Mesenchymal stem cell (in vitro differentiated cells and primary cell): Measurements from ENCODE around the gene ECE1.
"Not testable (repeated sequence)": the region's sequence is repeated elsewhere in the genome, so short reads cannot be mapped to it uniquely, and the experiment has no call there.

Experiments used
- DNase-seq: peaks from one replicate; pipeline ENCODE4 v3.0.0-alpha.2; 2013
- H2AFZ ChIP-seq: one replicate; pipeline ENCODE4 v1.6.1; 2013; ENCODE audit warnings: low read depth, mild to moderate bottlenecking, control low read depth, inconsistent platforms, low read length, moderate library complexity
- H2AK5ac ChIP-seq: 2 replicates; pipeline ENCODE4 v1.6.1; 2013; ENCODE audit warnings: low read length, moderate library complexity, mild to moderate bottlenecking, inconsistent platforms; ENCODE audit not compliant: severe bottlenecking
- H2BK120ac ChIP-seq: one replicate; pipeline ENCODE4 v1.6.1; 2013; ENCODE audit warnings: low read depth, mild to moderate bottlenecking, inconsistent platforms, low read length, moderate library complexity
- H2BK12ac ChIP-seq, 2 experiments: one replicate each; pipeline ENCODE4 v1.6.1; 2013; ENCODE audit warnings: inconsistent platforms in 2 of 2, low read length in 2 of 2, mild to moderate bottlenecking in 2 of 2, moderate library complexity in 2 of 2, control low read depth in 1 of 2
- H2BK15ac ChIP-seq: one replicate; pipeline ENCODE4 v1.6.1; 2013; ENCODE audit warnings: mild to moderate bottlenecking, low read depth, inconsistent platforms; ENCODE audit not compliant: poor library complexity, severe bottlenecking
- H2BK5ac ChIP-seq: 2 replicates; pipeline ENCODE4 v1.6.1; 2013; ENCODE audit warnings: low read depth, mild to moderate bottlenecking, low read length, control low read depth, inconsistent platforms; ENCODE audit not compliant: poor library complexity, severe bottlenecking
- H3K14ac ChIP-seq, 2 experiments: one replicate each; pipeline ENCODE4 v1.6.1; 2013; ENCODE audit warnings: inconsistent platforms in 2 of 2, low read length in 2 of 2, control low read depth in 1 of 2, mild to moderate bottlenecking in 1 of 2, moderate library complexity in 1 of 2
- H3K18ac ChIP-seq, 2 experiments: one replicate each; pipeline ENCODE4 v1.6.1; 2013; ENCODE audit warnings: inconsistent platforms in 2 of 2, low read length in 2 of 2, control low read depth in 1 of 2, low read depth in 1 of 2, mild to moderate bottlenecking in 1 of 2
- H3K23ac ChIP-seq, 2 experiments: one replicate each; pipeline ENCODE4 v1.6.1; 2013; ENCODE audit warnings: inconsistent platforms in 2 of 2, low read length in 2 of 2, mild to moderate bottlenecking in 2 of 2, moderate library complexity in 2 of 2, control low read depth in 1 of 2
- H3K27ac ChIP-seq: 2 replicates; pipeline ENCODE4 v1.5.1; 2013; ENCODE audit warnings: mild to moderate bottlenecking, moderate library complexity, low read length, control low read depth, inconsistent platforms; ENCODE audit not compliant: poor library complexity, severe bottlenecking
- H3K27me3 ChIP-seq, 2 experiments: 2 replicates each; pipeline versions ENCODE4 v1.6.1 to v1.7.0; 2013; ENCODE audit warnings: low read length in 2 of 2, mild to moderate bottlenecking in 2 of 2, moderate library complexity in 2 of 2, control low read depth in 1 of 2, inconsistent platforms in 1 of 2; ENCODE audit not compliant: control insufficient read depth in 1 of 2, insufficient read depth in 1 of 2
- H3K36me3 ChIP-seq, 2 experiments: 2 replicates each; pipeline versions ENCODE4 v1.6.1 to v1.7.0; 2013; ENCODE audit warnings: low read length in 2 of 2, control low read depth in 1 of 2, inconsistent platforms in 1 of 2, low read depth in 1 of 2, mild to moderate bottlenecking in 1 of 2; ENCODE audit not compliant: insufficient read depth in 2 of 2, control insufficient read depth in 1 of 2
- H3K4ac ChIP-seq, 2 experiments: one replicate each; pipeline ENCODE4 v1.6.1; 2013; ENCODE audit warnings: inconsistent platforms in 2 of 2, low read length in 2 of 2, mild to moderate bottlenecking in 2 of 2, moderate library complexity in 2 of 2, control low read depth in 1 of 2, low read depth in 1 of 2
- H3K4me1 ChIP-seq: 2 replicates; pipeline ENCODE4 v1.6.1; 2013; ENCODE audit warnings: low read depth, low read length, control low read depth; ENCODE audit not compliant: control insufficient read depth, insufficient read depth
- H3K4me2 ChIP-seq: 2 replicates; pipeline ENCODE4 v1.6.1; 2013; ENCODE audit warnings: low read length, mild to moderate bottlenecking, inconsistent platforms; ENCODE audit not compliant: poor library complexity, severe bottlenecking
- H3K4me3 ChIP-seq, 2 experiments: 2 replicates each; pipeline versions ENCODE4 v1.5.1 to v1.7.0; 2013; ENCODE audit warnings: low read length in 2 of 2, mild to moderate bottlenecking in 2 of 2, control low read depth in 1 of 2, low read depth in 1 of 2; ENCODE audit not compliant: insufficient read depth in 1 of 2
- H3K79me1 ChIP-seq: replicated peaks from 2 replicates; pipeline ENCODE4 v1.6.1; 2013; ENCODE audit warnings: mild to moderate bottlenecking, control low read depth, low read length, inconsistent platforms; ENCODE audit not compliant: poor library complexity, severe bottlenecking
- H3K9ac ChIP-seq: 2 replicates; pipeline ENCODE4 v1.7.0; 2013; ENCODE audit warnings: mild to moderate bottlenecking, low read length, moderate library complexity
- H3K9me3 ChIP-seq: 2 replicates; pipeline ENCODE4 v1.7.0; 2013; ENCODE audit warnings: mild to moderate bottlenecking, low read length; ENCODE audit not compliant: control insufficient read depth
- H4K8ac ChIP-seq: one replicate; pipeline ENCODE4 v1.6.1; 2013; ENCODE audit warnings: inconsistent platforms, mild to moderate bottlenecking, low read length, moderate library complexity
- H4K91ac ChIP-seq: one replicate; pipeline ENCODE4 v1.6.1; 2013; ENCODE audit warnings: mild to moderate bottlenecking, low read length, inconsistent platforms
- WGBS: methylation state at CpG from one replicate; pipeline ENCODE4 v1.1.7; 2013; ENCODE audit warnings: mixed read lengths; 5-methylcytosine and 5-hydroxymethylcytosine counted together

The ECE1 gene

DNA sequence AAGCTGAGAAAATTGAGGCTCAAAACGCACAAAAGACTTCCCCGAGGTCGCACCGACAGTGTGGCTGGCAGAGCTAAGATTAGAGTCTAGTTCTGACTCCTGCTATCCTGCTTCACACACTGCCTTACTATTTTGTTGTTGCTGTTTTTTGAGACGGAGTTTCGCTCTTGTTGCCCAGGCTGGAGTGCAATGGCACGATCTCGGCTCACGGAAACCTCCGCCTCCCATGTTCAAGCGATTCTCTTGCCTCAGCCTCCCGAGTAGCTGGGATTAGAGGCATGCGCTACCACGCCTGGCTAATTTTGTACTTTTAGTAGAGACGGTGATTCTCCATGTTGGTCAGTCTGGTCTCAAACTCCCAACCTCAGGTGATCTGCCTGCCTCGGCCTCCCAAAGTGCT is 112.0 kb downstream of the ECE1 start:
- not testable (repeated sequence) for H2BK120ac ChIP-seq, H3K4me1 ChIP-seq, H2AFZ ChIP-seq, H3K14ac ChIP-seq, H3K27ac ChIP-seq, H3K23ac ChIP-seq, H3K4ac ChIP-seq, H3K9me3 ChIP-seq, H3K9ac ChIP-seq, H3K27me3 ChIP-seq, H2BK15ac ChIP-seq, H2BK12ac ChIP-seq, H3K79me1 ChIP-seq, H4K8ac ChIP-seq, H3K36me3 ChIP-seq, DNase-seq, H3K4me2 ChIP-seq, H4K91ac ChIP-seq, H2BK5ac ChIP-seq, H3K4me3 ChIP-seq, H2AK5ac ChIP-seq
- WGBS, result 98% methylated on average over 16 of the region's 16 CpGs
- H3K18ac ChIP-seq, result peak overlapping the region in 1 of 2 experiments; percentile 8

DNA sequence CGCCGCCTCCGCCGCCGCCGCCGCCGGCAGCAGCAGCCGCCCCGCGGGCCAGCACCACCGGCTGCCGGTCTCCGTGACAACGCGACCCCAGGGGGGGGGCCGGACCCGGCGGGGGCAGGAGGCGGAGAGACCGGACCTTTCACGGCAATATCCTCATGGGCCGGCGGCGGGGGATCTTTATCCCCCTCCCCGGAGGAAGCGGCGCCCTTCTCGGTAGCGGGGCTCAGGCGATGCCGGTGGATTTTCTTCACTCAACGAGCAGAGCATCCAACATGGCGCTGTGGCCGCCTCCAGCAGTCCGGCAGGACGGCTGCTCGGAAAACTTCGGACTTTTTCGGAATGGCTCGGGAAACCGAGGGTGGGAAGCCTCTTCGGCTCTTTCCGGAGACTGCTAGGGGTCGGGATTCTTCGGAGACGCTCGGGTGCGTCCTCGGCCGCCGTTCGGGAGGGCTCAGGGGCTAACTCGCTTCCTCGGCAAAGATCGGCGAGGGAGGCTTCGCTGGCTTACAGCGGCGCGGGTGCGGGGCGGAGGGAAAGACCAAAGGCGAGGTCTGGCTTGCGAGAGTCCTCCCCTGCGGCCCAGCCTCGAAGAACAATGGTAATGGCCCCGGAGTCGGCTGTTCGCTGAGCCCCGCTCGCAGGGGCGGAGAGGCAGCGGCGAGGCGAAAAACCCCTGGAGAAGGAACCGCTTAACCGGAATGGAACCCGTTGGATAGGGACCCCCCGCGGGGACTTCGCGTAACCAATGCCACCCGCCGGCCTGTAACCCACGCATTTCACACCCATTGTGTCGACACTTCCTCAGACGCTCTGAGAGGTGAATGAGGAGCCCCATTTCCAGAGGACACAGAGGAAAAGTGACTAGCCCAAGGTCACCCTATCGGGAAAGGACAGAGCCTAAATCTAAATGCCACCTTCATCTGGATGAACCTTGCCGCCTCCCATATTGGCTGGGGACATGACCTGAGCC is 113.4 kb downstream of the ECE1 start, which contains the start of gene EIF4G3:
TSS of gene EIF4G3 (minus strand) at position 312 of the 970 bp plus-strand sequence. CDS start 174,155 bp downstream, outside the sequence.
- H2AK5ac ChIP-seq, result peak within 1 kb of the TSS; percentile 41
- peak within 1 kb of the TSS; percentile 80 for H4K91ac ChIP-seq
- peak within 1 kb of the TSS; percentile 18 to 56 for H2BK12ac ChIP-seq
- peak within 1 kb of the TSS; percentile 47 for H2AFZ ChIP-seq
- H3K14ac ChIP-seq, result peak within 1 kb of the TSS; percentile 36 to 53
- DNase-seq, result peak; percentile 97
- H3K79me1 ChIP-seq, result no peaks in the 10 kb centered on the region
- H2BK5ac ChIP-seq, result peak within 1 kb of the TSS; percentile 100
- H3K23ac ChIP-seq, result peak within 1 kb of the TSS; percentile 96 to 98
- peak within 1 kb of the TSS; percentile 87 to 96 for H3K4ac ChIP-seq
- H3K18ac ChIP-seq, result peak within 1 kb of the TSS; percentile 94 to 97
- peak within 1 kb of the TSS; percentile 92 for H3K27ac ChIP-seq
- H3K27me3 ChIP-seq, result no peaks in the 10 kb centered on the region
- no peaks in the 10 kb centered on the region for H3K9me3 ChIP-seq
- H3K9ac ChIP-seq, result peak within 1 kb of the TSS; percentile 93
- 7% methylated on average over 74 of the region's 90 CpGs for WGBS
- peak within 1 kb of the TSS; percentile 98 for H4K8ac ChIP-seq
- H3K4me1 ChIP-seq, result peaks cover 10% of the 10 kb centered on the region
- peak within 1 kb of the TSS; percentile 97 for H2BK120ac ChIP-seq
- H3K4me3 ChIP-seq, result peak within 1 kb of the TSS; percentile 79 to 96
- peak within 1 kb of the TSS; percentile 92 for H2BK15ac ChIP-seq
- peak within 1 kb of the TSS; percentile 88 for H3K4me2 ChIP-seq
- peaks cover 4 to 5% of the 10 kb centered on the region in 2 experiments for H3K36me3 ChIP-seq

DNA sequence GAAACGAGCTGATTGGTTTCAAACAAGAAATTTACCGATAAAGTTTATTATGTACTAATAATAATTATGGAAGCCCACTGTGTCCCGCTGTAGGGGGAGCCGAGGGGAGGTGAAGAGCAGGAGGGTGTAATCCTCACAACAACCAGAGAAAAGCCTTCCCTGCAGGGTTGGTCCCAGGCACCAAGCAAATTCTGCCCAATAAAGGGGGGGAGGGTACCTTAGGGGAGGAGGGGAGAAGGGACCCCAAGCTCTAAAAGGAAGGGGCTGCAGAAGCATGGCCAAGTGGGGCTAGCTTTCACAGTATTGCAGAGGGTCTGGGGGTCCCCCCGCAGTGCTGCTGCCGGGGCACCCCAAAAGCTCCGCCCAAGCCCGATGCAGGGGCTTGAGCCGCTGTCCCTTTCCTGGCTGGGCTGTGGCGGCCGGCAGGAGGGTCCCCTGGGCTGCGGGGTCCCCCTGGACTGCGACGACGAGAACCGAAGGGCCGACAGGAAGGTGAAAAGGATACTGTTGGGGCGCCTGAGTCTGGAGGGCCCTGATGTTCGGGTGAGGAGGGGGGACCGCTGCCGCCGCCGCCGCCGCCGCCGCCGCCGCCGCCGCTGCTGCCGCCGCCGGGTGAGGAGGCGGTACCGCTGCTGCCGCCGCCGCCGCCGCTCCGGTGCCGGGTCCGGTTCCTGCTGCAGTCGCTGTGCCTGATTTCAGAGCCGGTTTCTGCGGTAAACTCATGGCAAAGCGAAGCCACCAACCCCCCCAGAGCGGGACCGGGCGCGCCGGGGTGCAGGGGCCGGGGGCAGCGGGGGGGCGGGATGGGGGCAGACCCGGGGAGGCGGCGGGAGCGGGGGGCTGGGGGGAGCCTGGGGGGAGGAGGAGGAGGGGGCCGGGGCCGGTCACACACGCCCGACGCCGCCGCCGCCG is 114.3 kb downstream of the ECE1 start:
- Histone ChIP-seq H2AFZ (peak overlapping the region; percentile 20), H4K91ac (peak overlapping the region; percentile 80), H3K4me1 (peaks cover 10% of the 10 kb centered on the region), H4K8ac (peak overlapping the region; percentile 94), H2BK12ac (peak overlapping the region in 1 of 2 experiments; percentile 47), H2BK120ac (peak overlapping the region; percentile 97), H3K9ac (peak overlapping the region; percentile 91), H3K27ac (peak overlapping the region; percentile 47), H3K79me1 (no peaks in the 10 kb centered on the region), H2BK5ac (peak overlapping the region; percentile 61), H3K23ac (peak overlapping the region; percentile 59 to 96), H3K4ac (peak overlapping the region; percentile 87 to 96), H2BK15ac (peak overlapping the region; percentile 52), H3K36me3 (peaks cover 4 to 5% of the 10 kb centered on the region in 2 experiments), H3K14ac (peak overlapping the region; percentile 36 to 53), H3K4me3 (peak overlapping the region; percentile 79 to 96), H3K27me3 (no peaks in the 10 kb centered on the region), H3K18ac (peak overlapping the region; percentile 94 to 97), H2AK5ac (peak overlapping the region; percentile 38), H3K4me2 (peak overlapping the region; percentile 67), H3K9me3 (no peaks in the 10 kb centered on the region)
- DNase-seq, result peak; percentile 67
- WGBS, result 0% methylated on average over 17 of the region's 69 CpGs
